ENCODE data around the gene EPB41L3.
A peak's percentile ranks its signal among the peaks of the same experiment; 100 is the strongest.

The EPB41L3 gene

DNA sequence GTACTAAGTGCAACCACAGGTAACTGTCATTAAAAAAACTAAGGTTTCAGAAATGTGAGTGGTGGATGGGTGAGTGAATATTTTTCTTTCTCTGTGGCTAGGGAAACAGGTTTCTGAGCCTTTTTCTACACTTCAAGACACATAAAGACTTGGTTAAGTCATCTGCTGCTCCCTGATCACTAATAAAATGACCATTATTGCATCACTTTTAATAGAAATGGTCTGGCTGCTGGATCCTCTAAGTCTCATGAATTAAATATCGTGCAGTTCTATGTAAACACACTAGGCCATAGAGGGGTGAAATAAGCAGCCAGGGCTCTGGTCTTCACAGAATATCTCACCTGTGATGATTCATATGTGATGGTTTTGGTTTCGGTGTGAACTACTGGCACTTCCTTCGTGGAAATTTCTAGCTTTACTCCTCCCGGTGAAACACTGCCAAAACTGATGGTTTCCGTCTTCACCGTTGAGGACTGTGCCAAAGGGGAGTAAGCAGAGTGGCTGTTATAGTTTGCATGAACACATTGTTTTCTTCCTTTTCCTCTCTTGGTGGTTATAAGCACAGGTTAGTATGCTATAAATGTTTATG is 147.8 kb downstream of the EPB41L3 start:
- TF ChIP-seq, protein P1, sequence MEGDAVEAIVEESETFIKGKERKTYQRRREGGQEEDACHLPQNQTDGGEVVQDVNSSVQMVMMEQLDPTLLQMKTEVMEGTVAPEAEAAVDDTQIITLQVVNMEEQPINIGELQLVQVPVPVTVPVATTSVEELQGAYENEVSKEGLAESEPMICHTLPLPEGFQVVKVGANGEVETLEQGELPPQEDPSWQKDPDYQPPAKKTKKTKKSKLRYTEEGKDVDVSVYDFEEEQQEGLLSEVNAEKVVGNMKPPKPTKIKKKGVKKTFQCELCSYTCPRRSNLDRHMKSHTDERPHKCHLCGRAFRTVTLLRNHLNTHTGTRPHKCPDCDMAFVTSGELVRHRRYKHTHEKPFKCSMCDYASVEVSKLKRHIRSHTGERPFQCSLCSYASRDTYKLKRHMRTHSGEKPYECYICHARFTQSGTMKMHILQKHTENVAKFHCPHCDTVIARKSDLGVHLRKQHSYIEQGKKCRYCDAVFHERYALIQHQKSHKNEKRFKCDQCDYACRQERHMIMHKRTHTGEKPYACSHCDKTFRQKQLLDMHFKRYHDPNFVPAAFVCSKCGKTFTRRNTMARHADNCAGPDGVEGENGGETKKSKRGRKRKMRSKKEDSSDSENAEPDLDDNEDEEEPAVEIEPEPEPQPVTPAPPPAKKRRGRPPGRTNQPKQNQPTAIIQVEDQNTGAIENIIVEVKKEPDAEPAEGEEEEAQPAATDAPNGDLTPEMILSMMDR (IDR thresholded peaks at IDR 0.05; ENCODE audit: low read depth, low read length): no peak
- no peak for DNase-seq (ENCODE audit: low read depth in 2 of 2)
- H3K4me3 ChIP-seq (replicated peaks in 1 of 2; ENCODE audit: low read depth in 2 of 2, low read length in 2 of 2): no peak overlapping the region

DNA sequence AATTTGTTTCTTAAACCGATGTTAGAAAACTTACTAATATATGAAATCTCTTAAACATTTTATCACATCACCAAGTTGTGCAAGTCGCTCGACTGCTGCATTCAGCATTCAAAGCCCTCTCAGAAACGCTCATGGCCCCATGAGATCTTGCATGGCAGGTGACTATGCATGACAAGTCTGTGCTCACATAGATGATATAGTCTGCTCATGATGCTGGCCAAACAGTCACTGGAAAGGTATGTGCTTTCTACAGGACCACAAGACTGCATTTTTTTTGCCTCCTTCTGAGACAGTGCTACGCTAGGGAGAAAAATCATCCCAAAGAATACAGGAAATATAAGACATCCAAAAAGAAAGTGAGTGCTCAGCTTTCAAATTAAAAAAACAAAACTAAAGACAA is 150.0 kb downstream of the EPB41L3 start:
- DNase-seq (ENCODE audit: low read depth in 2 of 2): peak in 1 of 2 donors; percentile 55
- H3K4me3 ChIP-seq (replicated peaks in 1 of 2; ENCODE audit: low read depth in 2 of 2, low read length in 2 of 2): no peak overlapping the region
- TF ChIP-seq, protein P1 (IDR thresholded peaks at IDR 0.05; ENCODE audit: low read depth, low read length): no peak

DNA sequence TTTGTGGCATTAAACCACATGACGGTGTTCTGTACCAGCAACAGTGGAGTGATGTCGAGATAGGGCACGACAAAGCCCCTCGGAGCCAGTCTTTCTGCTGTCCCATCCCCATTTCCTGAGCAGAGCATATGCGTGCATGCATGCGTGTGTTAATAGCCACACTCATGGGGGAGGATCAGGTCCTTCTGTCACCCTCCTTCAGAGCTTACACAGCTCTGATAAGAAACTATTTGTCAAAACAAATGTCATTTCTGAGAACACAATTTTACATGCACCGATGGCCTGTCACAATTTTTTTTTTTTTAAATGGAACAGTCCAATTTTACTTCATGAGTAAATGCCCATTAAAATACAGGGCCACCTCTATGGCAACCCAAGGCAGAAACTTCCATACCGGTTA is 152.4 kb downstream of the EPB41L3 start:
- TF ChIP-seq, protein P1 (IDR thresholded peaks at IDR 0.05; ENCODE audit: low read depth, low read length): no peak
- DNase-seq (ENCODE audit: low read depth in 2 of 2): no peak
- no peak overlapping the region for H3K4me3 ChIP-seq (replicated peaks in 1 of 2; ENCODE audit: low read depth in 2 of 2, low read length in 2 of 2)

DNA sequence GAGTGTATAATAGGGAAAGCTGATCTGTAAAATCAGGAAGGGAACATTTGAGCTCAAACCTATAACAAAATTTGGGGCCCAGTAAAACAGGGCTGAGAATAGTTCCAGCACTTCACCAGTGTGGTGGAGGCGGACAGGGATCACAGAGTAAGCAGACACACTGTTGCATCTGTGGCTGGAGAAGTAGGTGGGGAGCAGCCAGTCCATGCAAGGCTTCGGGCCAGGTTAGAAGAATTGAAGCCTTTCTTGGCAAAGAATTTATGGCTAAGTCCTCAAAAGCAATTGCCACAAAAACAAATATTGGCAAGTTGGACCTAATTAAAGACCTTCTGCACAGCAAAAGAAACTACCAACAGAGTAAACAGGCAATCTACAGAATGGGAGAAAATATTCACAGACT is 154.4 kb downstream of the EPB41L3 start:
- H3K4me3 ChIP-seq (replicated peaks in 1 of 2; ENCODE audit: low read depth in 2 of 2, low read length in 2 of 2): no peak overlapping the region
- TF ChIP-seq, protein P1 (IDR thresholded peaks at IDR 0.05; ENCODE audit: low read depth, low read length): no peak
- no peak for DNase-seq (ENCODE audit: low read depth in 2 of 2)

DNA sequence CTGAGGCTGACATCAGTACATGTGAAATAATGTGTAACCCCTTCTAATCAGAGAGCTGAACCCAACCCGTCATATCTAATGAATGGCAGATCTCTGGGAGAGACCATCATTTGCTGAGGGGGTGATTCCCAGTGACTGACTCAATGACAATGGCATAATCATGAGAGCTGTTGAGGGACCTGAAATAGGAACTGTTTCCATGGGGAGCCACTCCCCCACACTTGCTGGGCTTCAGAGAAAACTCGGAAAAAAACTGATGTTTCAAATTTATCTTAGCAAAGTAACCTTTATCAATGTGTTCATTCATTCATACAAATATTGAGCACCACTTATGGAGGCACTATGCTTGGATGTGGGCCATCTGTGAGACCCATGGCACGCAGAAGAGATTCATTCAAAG is 154.9 kb downstream of the EPB41L3 start:
- H3K4me3 ChIP-seq (replicated peaks in 1 of 2; ENCODE audit: low read depth in 2 of 2, low read length in 2 of 2): no peak overlapping the region
- DNase-seq (ENCODE audit: low read depth in 2 of 2): no peak
- TF ChIP-seq, protein P1 (IDR thresholded peaks at IDR 0.05; ENCODE audit: low read depth, low read length): no peak

DNA sequence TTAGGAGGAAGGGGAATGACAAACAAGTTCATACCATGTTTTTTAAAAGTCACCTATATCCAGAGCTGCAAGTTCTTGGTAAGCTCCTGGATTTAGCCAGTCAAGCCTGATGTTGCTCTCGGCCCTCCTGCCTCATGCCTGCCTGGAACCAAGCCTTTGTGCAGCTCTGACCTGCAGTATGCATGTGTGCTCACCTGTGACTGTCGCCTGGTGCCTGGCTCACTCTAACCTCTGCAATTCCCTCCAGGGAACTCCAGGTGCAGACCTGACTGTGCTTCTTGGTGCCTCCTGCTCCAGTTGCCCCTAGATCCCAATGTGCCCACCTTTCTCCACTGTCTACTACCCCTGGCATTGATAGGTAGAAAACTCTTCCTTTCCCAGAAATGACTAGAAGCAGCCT is 163.2 kb downstream of the EPB41L3 start:
- no peak overlapping the region for H3K4me3 ChIP-seq (replicated peaks in 1 of 2; ENCODE audit: low read depth in 2 of 2, low read length in 2 of 2)
- TF ChIP-seq, protein P1 (IDR thresholded peaks at IDR 0.05; ENCODE audit: low read depth, low read length): no peak
- DNase-seq (ENCODE audit: low read depth in 2 of 2): no peak

DNA sequence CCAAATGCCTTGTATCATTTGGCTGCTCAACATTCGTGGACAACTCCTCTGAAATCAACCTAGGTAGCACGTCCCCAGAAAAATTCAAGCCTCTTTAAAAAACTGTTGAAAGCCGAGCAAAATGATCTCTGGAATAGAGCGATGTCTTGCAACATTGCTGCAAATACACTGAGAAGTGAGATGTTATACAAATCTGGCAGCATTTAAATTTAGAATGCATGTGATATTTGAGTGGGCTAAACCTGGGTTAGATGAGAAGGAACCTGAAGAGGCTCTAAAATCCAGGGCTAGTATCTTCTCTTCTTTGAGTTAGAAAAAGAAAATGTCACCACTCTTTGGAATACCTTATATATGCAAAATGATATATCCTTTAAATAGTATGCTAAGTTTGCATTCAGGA is 166.8 kb downstream of the EPB41L3 start:
- no peak for DNase-seq (ENCODE audit: low read depth in 2 of 2)
- TF ChIP-seq, protein P1 (IDR thresholded peaks at IDR 0.05; ENCODE audit: low read depth, low read length): no peak
- H3K4me3 ChIP-seq (replicated peaks in 1 of 2; ENCODE audit: low read depth in 2 of 2, low read length in 2 of 2): no peak overlapping the region
